MV-4-11 (cell line): ENCODE data around the gene ERC2.

Source experiments
- DNase-seq: peaks from one replicate; lab custom pipeline; 2025; lab: John Stamatoyannopoulos, UW

ERC2 gene

DNA sequence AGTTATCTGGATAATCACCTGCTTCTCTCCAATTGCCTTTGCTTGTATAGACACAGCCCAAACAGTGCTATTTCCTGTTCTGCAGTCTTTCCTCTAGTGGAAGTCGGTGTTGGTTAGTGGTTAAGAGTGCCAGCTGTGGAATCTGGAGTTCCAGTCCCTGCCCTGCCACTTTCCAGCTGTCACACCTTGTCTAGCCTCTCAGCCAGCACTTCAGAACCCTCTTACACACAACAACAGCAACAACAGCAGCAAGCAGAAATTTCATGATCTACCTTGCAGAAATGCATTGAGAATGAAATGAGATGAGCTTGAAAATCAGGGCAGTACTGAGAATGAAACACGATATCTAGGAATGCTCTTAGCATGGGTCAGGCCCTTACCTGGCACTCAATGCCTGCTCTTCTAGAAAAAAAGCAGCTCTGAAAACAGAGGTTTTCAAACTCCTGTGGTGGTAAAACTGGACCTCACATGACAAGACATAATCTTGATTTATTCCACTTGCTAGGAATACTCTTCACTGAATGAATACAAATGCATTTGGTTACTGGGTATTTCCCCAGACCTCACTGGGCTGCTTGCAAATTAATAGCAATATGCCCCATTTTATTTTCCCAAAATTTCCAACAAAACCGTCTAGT, 977.9 kb downstream of the ERC2 start:
- DNase-seq: no peak

DNA sequence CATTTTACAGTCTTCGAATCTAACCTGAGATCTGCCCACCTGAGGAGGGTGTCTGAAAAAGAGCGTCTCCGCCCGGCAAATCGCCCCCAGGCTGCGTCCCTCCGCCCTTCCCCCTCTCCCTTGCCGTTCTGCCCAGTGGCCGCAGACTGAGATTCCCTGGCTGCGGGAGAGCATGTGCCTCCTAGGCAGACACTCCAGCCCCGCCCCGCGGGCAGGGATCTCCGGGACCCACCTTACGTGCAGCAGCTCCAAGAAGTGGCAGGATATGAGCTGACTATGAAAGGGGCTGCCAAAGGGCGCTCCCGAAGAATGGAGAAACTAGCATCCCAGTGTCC, 978.5 kb downstream of the ERC2 start:
- DNase-seq: no peak

DNA sequence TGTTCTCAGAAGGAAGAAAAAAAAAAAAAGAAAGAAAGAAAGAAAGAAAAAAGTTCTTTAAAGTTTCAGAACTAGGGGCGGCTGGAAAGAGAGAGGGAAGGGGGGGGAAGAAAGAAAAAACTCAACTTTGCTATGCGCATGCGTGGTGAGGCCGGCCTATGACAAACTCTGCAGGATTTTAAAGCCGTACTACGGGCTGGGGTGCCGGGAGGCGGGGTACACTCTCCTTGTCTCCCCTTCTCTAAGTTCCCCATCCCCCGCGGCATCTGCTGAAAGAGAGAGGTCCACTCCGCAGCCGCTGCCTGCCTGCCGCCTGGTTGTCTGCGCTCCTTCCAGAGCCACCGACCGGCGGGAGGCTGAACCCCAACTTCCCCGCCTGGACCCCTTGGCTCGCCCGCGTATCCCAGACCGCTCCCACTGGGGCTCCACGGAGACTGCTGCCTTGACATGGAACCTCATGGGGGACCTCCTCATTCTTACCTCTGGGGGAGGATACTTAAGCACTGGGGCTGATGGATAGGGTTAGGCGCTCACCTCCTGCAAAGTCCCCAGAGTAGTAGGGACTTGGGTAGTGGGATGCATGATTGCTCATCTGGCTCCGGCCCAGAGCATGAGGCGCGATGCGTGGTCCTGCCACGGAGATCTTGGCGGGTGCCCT, 979.7 kb downstream of the ERC2 start:
- no peak for DNase-seq

DNA sequence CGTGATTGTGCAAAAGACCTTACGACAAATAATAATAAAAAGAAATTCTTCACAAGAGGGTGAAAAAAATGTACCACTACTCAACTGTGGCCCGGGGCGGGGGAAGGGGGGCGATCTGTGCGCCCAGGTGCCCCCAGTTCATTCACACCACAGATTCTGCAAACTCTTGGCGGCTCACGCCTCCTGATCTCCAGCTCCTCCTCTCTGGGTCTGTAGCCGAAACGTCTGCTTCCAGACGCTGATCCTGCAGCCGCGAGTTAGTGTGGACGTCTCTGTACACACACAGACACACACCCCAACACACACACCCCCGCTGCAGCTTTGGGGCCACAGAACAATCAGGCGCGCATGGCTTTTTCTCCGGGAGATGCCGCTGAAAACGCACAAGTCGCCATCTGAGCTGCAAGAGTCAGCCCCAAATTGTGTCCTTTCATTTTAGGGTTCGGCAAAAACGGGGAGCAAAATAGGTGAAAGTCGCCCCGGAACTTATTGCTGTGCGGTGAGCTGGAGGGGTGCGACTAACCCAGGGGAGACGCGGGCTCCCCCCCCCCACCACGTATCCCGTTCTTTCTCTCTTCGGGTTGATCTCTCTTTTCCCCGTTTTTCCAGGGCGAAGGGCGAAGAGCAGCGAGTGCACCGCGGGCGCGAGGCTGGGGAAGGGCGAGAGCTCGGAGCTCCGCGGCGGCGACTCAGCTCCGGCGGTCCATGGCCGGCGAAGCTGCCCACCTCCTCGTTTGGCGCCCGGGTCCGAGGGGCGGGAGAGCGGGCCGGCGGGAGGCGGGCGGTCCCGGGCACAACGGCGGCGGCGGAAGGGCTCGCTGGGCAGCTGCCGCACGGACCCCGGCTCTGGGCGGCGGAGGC, 980.7 kb downstream of the ERC2 start:
- no peak for DNase-seq

DNA sequence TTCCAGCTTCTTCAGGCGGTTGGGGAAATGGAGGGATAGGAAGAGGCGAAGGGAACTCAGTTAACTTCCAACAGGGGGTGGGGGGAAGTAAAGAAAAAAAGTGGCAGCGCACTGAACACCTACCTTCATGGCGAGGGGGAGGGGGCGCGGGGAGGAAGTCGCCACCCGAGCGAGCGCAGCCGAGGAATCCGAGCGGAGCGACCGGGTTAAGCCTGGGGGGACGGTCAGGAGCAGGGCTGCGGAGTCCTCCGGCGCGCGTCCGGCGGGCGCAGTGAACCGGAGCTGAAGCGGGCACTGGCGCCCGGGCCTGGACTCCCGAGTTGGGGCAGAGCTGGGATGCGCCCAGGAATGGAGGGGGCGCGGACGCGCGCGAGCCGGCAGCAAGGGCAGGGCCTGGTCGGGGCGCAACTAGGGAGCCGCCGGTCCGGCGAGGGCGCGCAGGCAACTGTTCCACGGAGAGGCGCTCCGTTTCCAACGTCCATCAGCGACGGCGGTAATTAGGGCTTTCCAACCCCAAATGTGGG, 981.3 kb downstream of the ERC2 start, which contains the start of gene WNT5A:
Gene WNT5A (minus strand): TSS at position 450 of the 524 bp plus-strand sequence. CDS start 321 bp downstream, at position 129.
- no peak for DNase-seq

DNA sequence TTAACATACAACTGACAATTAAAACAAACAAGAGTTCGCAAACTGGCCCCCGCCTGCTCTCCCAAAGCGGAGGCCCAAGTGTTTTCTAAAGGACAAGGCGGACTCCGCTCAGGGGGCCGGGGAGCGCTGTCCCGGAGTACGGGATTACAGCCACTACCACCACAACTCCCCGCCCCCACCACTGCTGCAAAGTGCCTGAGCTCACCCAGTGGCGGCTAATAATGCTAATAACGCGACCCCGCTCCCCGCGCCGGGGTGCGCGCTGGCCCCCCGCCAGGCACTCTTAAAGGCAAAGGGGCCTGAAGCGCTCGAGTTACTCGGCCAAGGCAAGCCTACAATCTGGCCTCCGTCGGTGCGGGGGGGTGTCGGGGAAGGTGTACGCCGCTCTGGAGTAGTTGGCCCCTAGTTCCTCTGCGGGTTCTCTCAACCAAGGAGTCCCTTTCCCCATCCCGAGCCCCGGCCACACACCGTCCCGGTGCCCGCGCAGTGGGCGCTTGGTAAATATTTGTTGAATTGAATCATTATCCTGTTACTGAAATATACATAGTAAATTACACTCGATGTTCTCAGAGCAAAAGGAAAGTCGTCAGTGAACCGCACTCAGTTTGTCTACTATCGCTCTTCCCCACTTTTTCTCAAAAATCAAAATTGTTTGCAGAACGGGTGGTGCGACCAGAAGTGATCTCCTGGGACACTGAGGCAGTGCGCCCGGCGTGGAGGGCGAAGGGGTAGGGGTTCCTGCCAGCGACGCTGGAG, 982.0 kb downstream of the ERC2 start:
- DNase-seq: no peak

DNA sequence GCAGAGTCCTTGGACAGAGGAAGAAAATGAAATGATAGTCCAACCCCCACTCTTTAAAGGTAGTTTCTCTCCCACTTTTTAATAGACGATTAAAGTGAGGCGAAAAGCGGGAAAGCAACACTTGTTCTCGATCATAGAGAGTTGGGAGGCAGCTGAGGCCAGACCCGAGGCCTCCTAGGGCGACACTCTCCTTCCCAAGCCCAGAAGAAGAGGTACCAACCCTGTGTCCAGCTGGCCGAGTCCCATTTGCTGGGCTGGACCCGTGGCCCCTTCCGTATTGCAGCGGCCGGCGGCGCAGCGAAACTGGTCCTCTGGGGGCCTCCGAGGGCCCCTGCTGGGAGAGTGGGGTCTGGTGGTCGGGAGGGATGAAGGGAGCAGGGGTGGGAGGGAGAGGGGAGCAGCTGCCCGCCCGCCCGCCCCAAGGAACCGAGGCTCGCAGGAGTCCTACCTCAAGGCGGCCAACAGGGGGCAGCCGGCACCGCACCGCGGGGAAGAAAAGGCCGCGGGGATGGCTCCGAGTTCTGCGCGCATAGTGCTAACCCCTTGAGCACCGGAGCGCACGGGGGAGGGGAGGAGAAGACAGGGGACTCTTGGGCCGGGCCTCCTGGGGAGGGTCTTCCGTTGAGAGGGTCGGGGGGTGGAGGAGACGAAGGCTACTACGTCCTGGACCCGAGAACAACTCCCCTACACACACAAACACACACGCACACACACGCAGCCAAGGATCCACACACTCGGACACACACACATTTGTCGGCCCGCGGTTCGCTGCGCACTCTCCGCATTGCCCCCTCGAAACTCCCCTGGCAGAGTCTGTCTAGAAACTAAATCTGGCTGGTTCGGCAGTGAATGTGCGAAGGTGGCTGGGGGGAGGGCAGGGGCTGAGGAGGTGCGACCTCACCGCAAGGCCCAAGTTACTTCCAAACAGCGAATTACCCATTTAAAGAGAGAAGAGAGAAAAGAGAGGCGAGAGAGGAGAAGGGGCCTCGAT, 983.2 kb downstream of the ERC2 start:
- DNase-seq: peak; percentile 14

DNA sequence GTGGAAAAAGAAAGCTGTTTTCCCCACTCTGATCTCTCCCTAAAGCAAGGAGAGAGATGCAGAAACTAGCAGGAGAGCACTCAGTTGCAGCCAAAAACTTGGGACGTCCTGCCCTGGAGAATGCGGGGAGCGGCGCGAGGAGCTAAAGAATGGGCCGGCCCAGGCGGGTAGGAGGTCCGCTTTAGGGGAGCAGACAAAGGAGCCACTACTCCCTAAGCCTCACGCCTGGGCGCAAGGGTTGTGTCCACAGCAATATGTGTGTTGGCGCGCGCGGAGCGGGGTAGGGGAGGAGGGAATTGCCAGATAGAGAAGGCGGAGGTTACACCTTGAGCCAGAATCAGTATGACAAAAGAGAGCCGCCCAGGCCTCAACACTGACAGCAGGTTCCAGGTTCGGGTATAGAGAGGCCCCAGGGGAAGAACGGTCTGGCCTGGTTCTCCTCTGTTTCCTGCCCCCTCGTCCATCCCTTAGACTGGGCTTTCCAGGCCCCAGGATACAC, 984.0 kb downstream of the ERC2 start:
- DNase-seq: no peak

DNA sequence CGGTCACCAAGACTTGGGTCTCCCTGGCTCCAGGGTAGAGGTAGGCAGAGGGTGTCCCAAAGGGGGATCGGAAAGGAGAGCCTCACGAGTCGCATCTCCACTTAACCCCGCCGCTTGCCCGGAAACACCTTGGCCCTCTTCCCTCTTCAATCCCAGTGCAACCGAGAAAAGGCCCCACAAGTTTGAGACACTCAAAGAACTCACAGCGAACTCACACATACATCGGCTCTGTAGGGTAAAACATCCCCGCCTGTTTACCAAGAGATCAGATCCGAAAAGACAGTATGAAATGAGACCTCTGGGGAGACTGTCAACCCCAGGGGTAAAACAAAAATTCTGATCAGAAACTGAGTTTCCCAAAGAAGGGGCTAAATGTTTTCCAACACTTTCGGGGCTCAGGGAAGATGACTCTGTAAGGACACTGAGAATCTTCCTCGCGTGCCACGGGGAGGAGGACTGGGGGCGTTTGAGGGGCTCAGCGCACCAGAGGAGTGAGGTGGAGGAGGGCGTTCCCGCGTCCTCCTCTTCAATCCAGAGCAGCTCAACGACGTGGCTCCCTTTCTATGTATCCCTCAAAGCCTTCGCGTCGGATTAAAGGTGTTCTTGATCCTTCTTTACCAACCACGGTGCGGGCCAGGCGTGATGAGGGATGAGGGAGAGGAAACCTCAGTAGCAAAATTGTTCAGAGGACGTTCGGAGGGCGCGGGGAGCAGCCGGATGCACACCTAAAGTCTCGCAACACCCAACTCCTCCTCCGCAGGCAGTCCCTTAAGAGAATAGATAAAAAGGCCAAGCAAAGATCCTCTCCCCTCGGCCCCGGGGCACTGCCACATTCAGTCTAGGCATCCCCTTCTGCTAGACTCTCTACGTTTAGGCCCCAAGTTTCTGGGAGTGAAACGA, 984.8 kb downstream of the ERC2 start:
- no peak for DNase-seq

DNA sequence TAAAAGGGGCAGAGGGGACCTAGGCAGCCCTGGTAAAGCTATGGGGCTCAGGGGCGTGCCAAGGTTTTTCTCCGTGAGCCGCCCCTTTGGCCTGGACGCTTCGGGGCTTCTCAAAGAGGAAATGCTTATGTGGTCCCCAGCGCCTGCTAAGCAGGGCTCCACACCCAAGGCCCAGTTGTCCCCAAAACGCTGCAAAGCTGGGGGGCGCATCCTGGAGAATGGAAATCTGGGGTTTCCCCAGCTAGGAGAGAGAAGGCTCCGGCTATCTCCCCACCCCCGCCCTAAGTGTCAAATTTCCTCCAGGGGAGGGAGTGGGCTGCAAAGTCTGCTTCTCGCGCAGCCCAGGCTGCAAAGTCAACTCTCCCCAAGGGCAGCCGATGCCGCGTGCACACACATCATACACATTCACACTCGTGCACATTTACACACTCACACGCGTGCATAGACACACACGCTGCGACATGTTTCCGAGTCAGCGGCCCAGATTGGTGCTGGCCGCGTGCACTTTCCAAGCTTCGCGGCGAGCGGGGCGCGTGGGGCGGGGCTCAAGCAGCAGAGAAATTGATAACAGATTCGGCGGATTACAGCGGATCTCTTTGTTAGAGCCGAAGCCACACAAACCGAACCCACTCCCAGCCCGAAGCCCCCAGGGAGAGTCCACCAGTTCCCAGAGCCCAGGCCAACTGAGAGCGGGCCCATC, 985.6 kb downstream of the ERC2 start:
- no peak for DNase-seq

DNA sequence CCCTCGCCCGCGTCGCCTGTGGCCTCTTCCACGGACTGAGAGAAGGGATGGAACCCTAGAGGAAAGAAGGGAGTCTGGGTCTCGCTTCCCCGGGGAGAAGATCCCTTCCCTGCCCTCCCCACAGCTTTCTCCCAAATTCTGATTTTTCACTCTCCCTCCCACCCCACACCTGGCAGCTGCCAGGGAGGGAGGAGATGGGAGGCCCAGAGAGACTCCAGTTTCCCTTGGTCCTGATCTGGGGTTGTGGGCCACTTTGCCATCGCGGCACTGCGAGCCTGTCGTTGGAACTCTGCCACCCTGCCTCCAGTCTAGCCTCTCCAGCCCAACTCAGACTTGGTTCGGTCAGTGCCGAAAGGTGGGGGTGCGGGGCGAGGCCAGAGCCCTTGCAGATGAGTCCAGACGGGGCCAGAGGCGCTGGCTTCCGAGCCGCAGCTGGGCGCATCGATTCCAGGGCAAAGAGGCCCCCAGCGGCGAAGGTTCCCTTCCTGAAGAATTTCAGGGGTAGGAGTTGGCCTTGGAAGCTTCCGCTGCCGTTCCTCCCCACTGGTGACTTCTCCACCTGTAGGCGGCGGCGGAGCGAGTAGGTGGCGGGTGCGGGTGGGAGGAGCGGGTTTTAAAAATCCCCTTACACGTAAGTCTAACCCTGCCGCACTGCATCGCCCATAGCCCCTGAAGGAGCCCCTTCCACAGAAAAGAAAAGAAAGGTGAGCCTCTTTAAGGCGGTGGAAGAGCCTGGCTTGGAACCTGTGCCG, 986.3 kb downstream of the ERC2 start:
- no peak for DNase-seq

DNA sequence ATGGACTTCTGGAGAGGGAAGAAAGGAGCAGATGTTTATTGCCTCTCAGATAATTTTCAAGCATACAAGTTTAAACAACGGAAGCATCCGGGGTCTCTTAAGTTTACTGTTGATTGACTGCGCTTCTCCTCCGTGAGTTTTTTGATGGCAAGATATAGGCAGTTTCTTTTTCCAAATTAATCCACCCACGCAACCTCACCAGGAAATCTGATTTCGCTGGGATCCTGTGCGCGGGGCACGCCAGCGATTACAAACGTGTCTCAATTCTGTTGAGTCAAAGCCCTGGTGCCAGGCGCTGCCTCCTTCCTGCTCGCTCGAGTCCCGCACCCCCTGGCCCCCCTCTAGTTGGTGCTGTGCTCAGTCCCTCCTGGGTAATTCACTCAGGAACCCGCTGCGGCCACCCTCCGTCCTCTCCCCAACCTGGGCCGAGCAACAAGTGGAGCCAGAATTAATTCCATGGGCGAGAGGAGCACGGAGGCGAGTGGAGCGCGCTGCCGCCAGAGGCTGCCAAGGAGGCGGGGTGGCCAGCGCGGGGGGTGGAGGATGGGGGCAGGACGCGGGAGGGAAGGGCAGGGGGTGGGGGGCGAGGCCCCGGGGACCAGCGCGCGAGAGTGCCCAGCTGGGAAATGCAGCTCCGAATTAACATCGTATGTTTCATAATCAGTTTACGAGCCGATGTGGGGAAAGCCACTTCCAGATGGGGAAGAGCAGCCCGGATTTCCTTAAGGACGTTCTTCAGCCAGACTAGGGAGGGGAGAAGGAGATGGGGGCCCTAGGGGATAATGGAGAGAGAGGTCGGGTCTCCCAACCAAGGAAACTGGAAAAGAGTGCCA, 987.1 kb downstream of the ERC2 start:
- DNase-seq: no peak

DNA sequence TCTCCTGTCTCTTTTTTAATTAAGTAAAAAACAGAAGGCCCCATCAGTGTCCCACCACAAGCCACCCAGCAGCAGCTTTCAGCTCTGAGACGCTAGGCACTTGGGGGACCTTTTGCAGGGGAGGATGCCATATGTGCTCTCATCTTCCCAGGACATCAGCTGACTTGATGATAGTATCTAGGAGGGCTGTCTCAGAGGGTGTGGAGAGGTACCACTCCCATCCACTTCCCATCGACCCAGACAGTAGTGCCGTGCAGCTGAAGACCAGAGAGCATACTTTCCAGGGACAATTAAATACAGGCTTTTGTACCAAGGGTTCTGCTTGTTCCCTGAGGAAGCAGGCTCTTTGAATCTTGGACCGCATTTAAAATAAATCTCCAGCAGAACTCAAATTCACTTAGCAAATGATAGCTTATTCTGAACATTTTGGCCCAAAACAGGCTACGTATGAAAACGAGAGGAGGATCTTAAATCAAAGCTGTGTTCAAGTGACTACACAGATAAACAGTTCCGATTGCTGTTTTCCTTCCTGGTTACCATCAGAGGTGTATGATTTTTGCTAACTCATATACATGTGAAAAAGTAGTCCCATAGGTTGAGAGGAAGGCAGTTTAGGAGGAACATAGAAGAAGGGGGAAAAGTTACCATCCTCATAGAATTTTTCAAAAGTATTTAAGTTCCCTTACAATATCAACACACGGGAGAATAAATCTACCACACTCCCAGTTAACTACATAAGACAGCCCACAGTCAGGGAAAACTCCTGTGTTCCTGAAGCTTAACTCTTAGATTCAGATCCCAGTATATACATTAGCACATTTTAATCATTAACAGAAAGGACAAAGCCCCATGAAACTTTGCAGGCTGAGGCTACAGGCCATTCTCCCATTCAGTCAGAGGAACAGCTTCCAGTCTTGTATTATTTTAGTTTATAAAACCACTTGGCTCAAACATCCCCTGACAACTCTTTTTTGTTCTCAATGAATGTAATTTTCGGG, 990.7 kb downstream of the ERC2 start:
- DNase-seq: no peak

DNA sequence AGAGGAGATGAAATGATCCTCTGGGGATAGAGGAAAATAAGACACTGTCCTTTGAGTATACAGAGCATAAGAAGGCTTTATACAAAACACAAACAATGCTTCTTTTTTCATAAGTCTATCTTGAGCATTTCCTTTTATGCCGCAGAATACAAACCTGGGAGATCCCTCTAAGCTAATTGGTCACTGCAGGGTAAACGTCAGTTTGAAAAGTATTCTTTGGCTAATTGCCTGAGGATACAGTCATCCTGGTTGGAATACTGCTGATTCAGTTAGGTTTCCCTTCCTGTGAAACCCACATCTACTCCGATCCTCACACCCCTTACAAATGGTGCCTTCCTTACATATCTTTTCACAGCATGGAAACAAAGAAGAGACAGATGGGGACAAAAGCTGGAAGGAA, 991.8 kb downstream of the ERC2 start:
- no peak for DNase-seq

DNA sequence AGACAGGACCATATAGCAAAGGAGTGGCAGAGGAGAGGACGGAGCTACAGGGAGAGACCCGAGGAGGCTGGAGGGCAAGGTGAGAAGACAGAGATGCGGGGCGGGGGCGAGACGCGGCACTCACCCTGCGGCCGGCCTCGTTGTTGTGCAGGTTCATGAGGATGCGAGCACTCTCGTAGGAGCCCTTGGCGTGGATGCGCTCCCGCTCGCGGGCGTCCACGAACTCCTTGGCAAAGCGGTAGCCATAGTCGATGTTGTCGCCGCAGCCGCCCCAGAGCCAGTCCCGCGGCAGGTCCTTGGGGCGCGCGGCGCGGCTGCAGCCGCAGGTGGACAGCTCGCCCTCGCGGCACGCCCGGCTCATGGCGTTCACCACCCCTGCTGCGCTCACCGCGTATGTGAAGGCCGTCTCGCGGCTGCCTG, 994.0 kb downstream of the ERC2 start:
- no peak for DNase-seq

DNA sequence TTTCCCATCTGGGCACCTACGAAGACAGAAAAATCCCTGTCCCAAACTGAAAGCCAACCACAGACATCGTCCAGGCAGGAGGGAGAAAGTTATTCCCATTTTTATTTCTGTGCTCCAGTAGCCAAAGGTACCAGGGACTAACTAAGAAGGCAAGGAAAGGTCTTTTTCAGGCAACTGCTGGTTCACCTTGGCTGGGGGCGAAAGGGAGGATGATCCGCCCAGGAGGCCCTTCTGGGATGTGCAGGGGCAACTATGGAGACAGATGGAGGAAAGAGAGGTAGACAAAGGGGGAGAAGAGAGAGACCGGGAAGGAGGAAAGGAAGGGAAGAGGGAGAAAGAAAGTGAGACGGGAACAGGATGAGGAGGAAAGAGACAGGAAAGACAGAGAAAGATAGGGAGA, 994.5 kb downstream of the ERC2 start:
- DNase-seq: no peak
